Ishikawa (cell line): ENCODE measurements around the gene PAIP2.

ENCODE experiments used
- CEBPB ChIP-seq: IDR thresholded peaks from 2 replicates; pipeline ENCODE4 v1.6.1; 2012
- CREB1 ChIP-seq: IDR thresholded peaks from 2 replicates; pipeline ENCODE4 v1.6.1; 2012; ENCODE audit warnings: low read depth
- EGR1 ChIP-seq: IDR thresholded peaks from 2 replicates; pipeline ENCODE4 v1.6.1; 2012
- EP300 ChIP-seq: IDR thresholded peaks from 2 replicates; pipeline ENCODE4 v1.6.1; 2012; ENCODE audit warnings: borderline replicate concordance
- FOXM1 ChIP-seq: IDR thresholded peaks from 2 replicates; pipeline ENCODE4 v1.6.1; 2012; ENCODE audit warnings: low read depth, borderline replicate concordance
- MAX ChIP-seq: IDR thresholded peaks from 2 replicates; pipeline ENCODE4 v1.6.1; 2012
- NFIC ChIP-seq: IDR thresholded peaks from 2 replicates; pipeline ENCODE4 v1.6.1; 2012
- RAD21 ChIP-seq: IDR thresholded peaks from 2 replicates; pipeline ENCODE4 v1.6.1; 2012; ENCODE audit warnings: low read depth
- REST ChIP-seq: IDR thresholded peaks from 2 replicates; pipeline ENCODE4 v1.6.1; 2012; ENCODE audit warnings: low read depth, mild to moderate bottlenecking
- TAF1 ChIP-seq: IDR thresholded peaks from 2 replicates; pipeline ENCODE4 v1.6.1; 2012; ENCODE audit warnings: low read depth, mild to moderate bottlenecking
- TCF12 ChIP-seq: IDR thresholded peaks from 2 replicates; pipeline ENCODE4 v1.6.1; 2012; ENCODE audit warnings: low read depth
- TEAD4 ChIP-seq: IDR thresholded peaks from 2 replicates; pipeline ENCODE4 v1.6.1; 2012
- USF1 ChIP-seq: IDR thresholded peaks from 2 replicates; pipeline ENCODE4 v1.6.1; 2012
- YY1 ChIP-seq: IDR thresholded peaks from 2 replicates; pipeline ENCODE4 v1.6.1; 2012; ENCODE audit warnings: low read depth
- ZBTB7A ChIP-seq: IDR thresholded peaks from 2 replicates; pipeline ENCODE4 v1.6.1; 2012; ENCODE audit warnings: low read depth

Gene PAIP2

GRCh38 chr5:139368613-139369012, 27.0 kb downstream of the PAIP2 start:
- TF ChIP-seq RAD21 = peak; percentile 43; the same call in 1 of the 2 replicates
- TF ChIP-seq REST = no peak

- TF ChIP-seq CREB1 = no peak
- no peak for TF ChIP-seq TEAD4
- no peak for TF ChIP-seq EGR1
- TF ChIP-seq MAX = no peak
- TF ChIP-seq YY1 = no peak
- TF ChIP-seq ZBTB7A = no peak
- TF ChIP-seq NFIC = no peak
- TF ChIP-seq REST = no peak
- TF ChIP-seq CEBPB = no peak
- no peak for TF ChIP-seq FOXM1
- no peak for TF ChIP-seq RAD21
- no peak for TF ChIP-seq TCF12
- TF ChIP-seq USF1 = no peak
- no peak for TF ChIP-seq EP300
- TF ChIP-seq TAF1 = no peak
Observed at GRCh38 chr5:139369181-139369580, 27.5 kb downstream of the PAIP2 start.

- TF ChIP-seq TEAD4 (no peak), EP300 (no peak), CEBPB (no peak), TCF12 (no peak), USF1 (no peak), TAF1 (no peak), FOXM1 (no peak), CREB1 (no peak), MAX (no peak), ZBTB7A (no peak), REST (no peak), YY1 (no peak), EGR1 (no peak), NFIC (no peak), RAD21 (no peak)
Observed at GRCh38 chr5:139371482-139372435, 30.1 kb downstream of the PAIP2 start.

- TF ChIP-seq TEAD4 = no peak
- no peak for TF ChIP-seq YY1
- no peak for TF ChIP-seq EP300
- TF ChIP-seq NFIC = no peak
- TF ChIP-seq EGR1 = no peak
- TF ChIP-seq TCF12 = no peak
- no peak for TF ChIP-seq RAD21
- no peak for TF ChIP-seq MAX
- TF ChIP-seq ZBTB7A = no peak
- no peak for TF ChIP-seq USF1
- no peak for TF ChIP-seq CEBPB
- TF ChIP-seq FOXM1 = no peak
Observed at GRCh38 chr5:139374909-139375308, 33.3 kb downstream of the PAIP2 start.
